ENCODE data around the gene ZFP36L1. TPM values are rescaled to one million over a fixed set of nuclear protein-coding genes. Genes with fewer than 3 reads are reported as not detected.

Gene ZFP36L1
- total and polyA plus RNA-seq, 10 of the 15 experiments (the other 5 are each of a cell fraction or from before 2014, with no cell fraction given) = 22.0 to 184 (median 66.1) TPM

- Histone ChIP-seq H3K9ac (ENCODE audit: control insufficient read depth, insufficient read depth, low read length) (no peak overlapping the region), H3K79me2 (ENCODE audit: control insufficient read depth, insufficient read depth, low read length) (no peaks in the 10 kb centered on the region), H3K27ac (ENCODE audit: control insufficient read depth, insufficient read depth) (no peak overlapping the region), H3K27me3 (replicated peaks in 1 of 2; ENCODE audit: control insufficient read depth in 2 of 2, insufficient read depth in 2 of 2, low read length in 1 of 2) (no peaks in the 10 kb centered on the region), H4K20me1 (ENCODE audit: control insufficient read depth, insufficient read depth) (no peaks in the 10 kb centered on the region), H3K4me2 (ENCODE audit: control insufficient read depth, insufficient read depth) (no peak overlapping the region), H3K4me3 (no peak overlapping the region), H3K36me3 (ENCODE audit: control insufficient read depth in 2 of 2, insufficient read depth in 2 of 2, low read length in 1 of 2) (no peaks in the 10 kb centered on the region), H3K9me3 (replicated peaks; ENCODE audit: control insufficient read depth, insufficient read depth, low read length) (no peaks in the 10 kb centered on the region), H3K4me1 (ENCODE audit: control insufficient read depth, insufficient read depth, low read length) (no peaks in the 10 kb centered on the region), H2AFZ (ENCODE audit: control insufficient read depth, low read depth, low read length) (no peak overlapping the region)
- FAIRE-seq (no peak), DNase-seq (ENCODE audit: low read depth, low spot score) (no peak), ATAC-seq (no peak)
- ChIA-PET RAD21 (ENCODE audit: unreplicated experiment) (no interaction called here), CTCF (no interaction called here), POLR2A (interaction anchor here (0.5 kb wide), 1 partner anchor 668 kb away, joined by 3 read pairs; no protein-coding TSS in a partner anchor), SMC1A (ENCODE audit: uncharacterized antibody, unreplicated experiment) (interaction anchor here (1.2 kb wide), 1 partner anchor 77 kb away, joined by 3 read pairs; no protein-coding TSS in a partner anchor)
- intact Hi-C loops (cut with micrococcal nuclease; ENCODE audit: unreplicated experiment) = no loop called here
- BruUV-seq (replicated peaks) = no TSS peak
- in situ Hi-C loops (cut with MboI) = no loop called here
- TF ChIP-seq GATAD2B (conservative IDR thresholded peaks at IDR 0.05; ENCODE audit: low read depth) (no peak), ZZZ3 (IDR thresholded peaks at IDR 0.05; ENCODE audit: control insufficient read depth, insufficient read length, low read depth) (no peak), WRNIP1 (IDR thresholded peaks at IDR 0.05; ENCODE audit: borderline replicate concordance, low read depth, low read length) (no peak), POLR2A (IDR thresholded peaks at IDR 0.05; ENCODE audit: low read depth, low read length) (no peak), TCF7 (IDR thresholded peaks at IDR 0.05; ENCODE audit: borderline replicate concordance) (no peak), PBX3 (IDR thresholded peaks at IDR 0.05; ENCODE audit: insufficient replicate concordance, low read depth, low read length) (no peak), SMC3 (IDR thresholded peaks at IDR 0.05; ENCODE audit: borderline replicate concordance, low read length) (no peak), IRF3 (IDR thresholded peaks at IDR 0.05) (no peak), LARP7 (IDR thresholded peaks at IDR 0.05) (no peak)
- TF ChIP-seq, protein P1, sequence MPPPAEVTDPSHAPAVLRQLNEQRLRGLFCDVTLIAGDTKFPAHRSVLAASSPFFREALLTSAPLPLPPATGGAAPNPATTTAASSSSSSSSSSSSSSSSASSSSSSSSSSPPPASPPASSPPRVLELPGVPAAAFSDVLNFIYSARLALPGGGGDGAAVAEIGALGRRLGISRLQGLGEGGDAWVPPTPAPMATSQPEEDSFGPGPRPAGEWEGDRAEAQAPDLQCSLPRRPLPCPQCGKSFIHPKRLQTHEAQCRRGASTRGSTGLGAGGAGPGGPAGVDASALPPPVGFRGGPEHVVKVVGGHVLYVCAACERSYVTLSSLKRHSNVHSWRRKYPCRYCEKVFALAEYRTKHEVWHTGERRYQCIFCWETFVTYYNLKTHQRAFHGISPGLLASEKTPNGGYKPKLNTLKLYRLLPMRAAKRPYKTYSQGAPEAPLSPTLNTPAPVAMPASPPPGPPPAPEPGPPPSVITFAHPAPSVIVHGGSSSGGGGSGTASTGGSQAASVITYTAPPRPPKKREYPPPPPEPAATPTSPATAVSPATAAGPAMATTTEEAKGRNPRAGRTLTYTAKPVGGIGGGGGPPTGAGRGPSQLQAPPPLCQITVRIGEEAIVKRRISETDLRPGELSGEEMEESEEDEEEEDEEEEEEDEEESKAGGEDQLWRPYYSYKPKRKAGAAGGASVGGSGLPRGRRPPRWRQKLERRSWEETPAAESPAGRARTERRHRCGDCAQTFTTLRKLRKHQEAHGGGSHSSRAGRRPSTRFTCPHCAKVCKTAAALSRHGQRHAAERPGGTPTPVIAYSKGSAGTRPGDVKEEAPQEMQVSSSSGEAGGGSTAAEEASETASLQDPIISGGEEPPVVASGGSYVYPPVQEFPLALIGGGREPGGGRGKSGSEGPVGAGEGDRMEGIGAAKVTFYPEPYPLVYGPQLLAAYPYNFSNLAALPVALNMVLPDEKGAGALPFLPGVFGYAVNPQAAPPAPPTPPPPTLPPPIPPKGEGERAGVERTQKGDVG (CRISPR knock-in tag; IDR thresholded peaks at IDR 0.05) = no peak
- TF ChIP-seq, protein P2, sequence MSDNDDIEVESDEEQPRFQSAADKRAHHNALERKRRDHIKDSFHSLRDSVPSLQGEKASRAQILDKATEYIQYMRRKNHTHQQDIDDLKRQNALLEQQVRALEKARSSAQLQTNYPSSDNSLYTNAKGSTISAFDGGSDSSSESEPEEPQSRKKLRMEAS (IDR thresholded peaks at IDR 0.05; ENCODE audit: low read depth, low read length) = no peak
- 59% methylated on average over 11 of the region's 11 CpGs for WGBS (ENCODE audit: insufficient coverage, insufficient replicate concordance, low lambda C conversion rate, missing lambda C conversion rate)
Measured at GRCh38 chr14:68749487-68750475, 43.1 kb downstream of the ZFP36L1 start.

All from GM12878 (cell line).